ENCODE measurements around the gene MGST3.

Gene MGST3

GRCh38 chr1:165616987-165617546 is 14.0 kb upstream of the MGST3 start:
- no peak overlapping the region for H3K4me3 ChIP-seq (ENCODE audit: insufficient read depth, low read length, poor library complexity, severe bottlenecking)
- H3F3A ChIP-seq (ENCODE audit: insufficient read depth) = no peaks in the 10 kb centered on the region
- H3K9ac ChIP-seq (ENCODE audit: low read length) = no peak overlapping the region
- H3K36me3 ChIP-seq (ENCODE audit: low read length) = no peaks in the 10 kb centered on the region
- no peak for TF ChIP-seq CTCF (IDR thresholded peaks at IDR 0.05; ENCODE audit: insufficient read depth, low read length, poor library complexity, severe bottlenecking)
- no peak overlapping the region for H3K4me2 ChIP-seq (ENCODE audit: low read depth, low read length, poor library complexity, severe bottlenecking)
- no peaks in the 10 kb centered on the region for H3K79me2 ChIP-seq (ENCODE audit: insufficient read depth, low read length)
- H3K9me3 ChIP-seq (ENCODE audit: insufficient read depth, low read length) = no peaks in the 10 kb centered on the region
- no peaks in the 10 kb centered on the region for H4K20me1 ChIP-seq (ENCODE audit: low read depth, low read length)
- H3K9me2 ChIP-seq (replicated peaks; ENCODE audit: insufficient read depth, low read length) = no peaks in the 10 kb centered on the region
- no peak overlapping the region for H2AFZ ChIP-seq (ENCODE audit: low read depth, low read length, severe bottlenecking)
- H3K27me3 ChIP-seq (ENCODE audit: low read length) = no peaks in the 10 kb centered on the region
- H3K27ac ChIP-seq (ENCODE audit: low read depth, low read length) = no peak overlapping the region

GRCh38 chr1:165619647-165620151 is 11.3 kb upstream of the MGST3 start:
- H3K4me3 ChIP-seq (ENCODE audit: insufficient read depth, low read length, poor library complexity, severe bottlenecking) = no peak overlapping the region
- no peaks in the 10 kb centered on the region for H3K36me3 ChIP-seq (ENCODE audit: low read length)
- no peaks in the 10 kb centered on the region for H3K79me2 ChIP-seq (ENCODE audit: insufficient read depth, low read length)
- H3K4me2 ChIP-seq (ENCODE audit: low read depth, low read length, poor library complexity, severe bottlenecking) = no peak overlapping the region
- no peaks in the 10 kb centered on the region for H3K27me3 ChIP-seq (ENCODE audit: low read length)
- H3K27ac ChIP-seq (ENCODE audit: low read depth, low read length) = no peak overlapping the region
- H3K9ac ChIP-seq (ENCODE audit: low read length) = no peak overlapping the region
- no peak overlapping the region for H2AFZ ChIP-seq (ENCODE audit: low read depth, low read length, severe bottlenecking)
- no peaks in the 10 kb centered on the region for H4K20me1 ChIP-seq (ENCODE audit: low read depth, low read length)
- no peak for TF ChIP-seq CTCF (IDR thresholded peaks at IDR 0.05; ENCODE audit: insufficient read depth, low read length, poor library complexity, severe bottlenecking)
- TF ChIP-seq EZH2phosphoT487 (conservative IDR thresholded peaks at IDR 0.05; ENCODE audit: low read length) = no peak
- H3K9me3 ChIP-seq (ENCODE audit: insufficient read depth, low read length) = no peaks in the 10 kb centered on the region
- H3K9me2 ChIP-seq (replicated peaks; ENCODE audit: insufficient read depth, low read length) = no peaks in the 10 kb centered on the region
- no peaks in the 10 kb centered on the region for H3F3A ChIP-seq (ENCODE audit: insufficient read depth)

- TF ChIP-seq CTCF (IDR thresholded peaks at IDR 0.05; ENCODE audit: insufficient read depth, low read length, poor library complexity, severe bottlenecking) (no peak), EZH2phosphoT487 (conservative IDR thresholded peaks at IDR 0.05; ENCODE audit: low read length) (no peak)
- no peaks in the 10 kb centered on the region for H4K20me1 ChIP-seq (ENCODE audit: low read depth, low read length)
- H3K79me2 ChIP-seq (ENCODE audit: insufficient read depth, low read length) = no peaks in the 10 kb centered on the region
- no peak overlapping the region for H3K4me3 ChIP-seq (ENCODE audit: insufficient read depth, low read length, poor library complexity, severe bottlenecking)
- H3F3A ChIP-seq (ENCODE audit: insufficient read depth) = no peaks in the 10 kb centered on the region
- no peak overlapping the region for H3K9ac ChIP-seq (ENCODE audit: low read length)
- H3K36me3 ChIP-seq (ENCODE audit: low read length) = no peaks in the 10 kb centered on the region
- no peaks in the 10 kb centered on the region for H3K9me2 ChIP-seq (replicated peaks; ENCODE audit: insufficient read depth, low read length)
- no peaks in the 10 kb centered on the region for H3K27me3 ChIP-seq (ENCODE audit: low read length)
- H3K27ac ChIP-seq (ENCODE audit: low read depth, low read length) = no peak overlapping the region
- H3K4me2 ChIP-seq (ENCODE audit: low read depth, low read length, poor library complexity, severe bottlenecking) = no peak overlapping the region
- no peaks in the 10 kb centered on the region for H3K9me3 ChIP-seq (ENCODE audit: insufficient read depth, low read length)
- no peak overlapping the region for H2AFZ ChIP-seq (ENCODE audit: low read depth, low read length, severe bottlenecking)
Observed at GRCh38 chr1:165623624-165624023, 7.4 kb upstream of the MGST3 start.
